GM19452 (cell line): ENCODE measurements around the gene ACY1.
"Not testable (repeated sequence)": the region's sequence is repeated elsewhere in the genome, so short reads cannot be mapped to it uniquely, and the experiment has no call there.

Source experiments
- ATAC-seq: cut with Tn5 transposase; IDR thresholded peaks from one replicate; pipeline ENCODE4 v1.9.1; 2021; ENCODE audit not compliant: unreplicated experiment

ACY1 gene

DNA sequence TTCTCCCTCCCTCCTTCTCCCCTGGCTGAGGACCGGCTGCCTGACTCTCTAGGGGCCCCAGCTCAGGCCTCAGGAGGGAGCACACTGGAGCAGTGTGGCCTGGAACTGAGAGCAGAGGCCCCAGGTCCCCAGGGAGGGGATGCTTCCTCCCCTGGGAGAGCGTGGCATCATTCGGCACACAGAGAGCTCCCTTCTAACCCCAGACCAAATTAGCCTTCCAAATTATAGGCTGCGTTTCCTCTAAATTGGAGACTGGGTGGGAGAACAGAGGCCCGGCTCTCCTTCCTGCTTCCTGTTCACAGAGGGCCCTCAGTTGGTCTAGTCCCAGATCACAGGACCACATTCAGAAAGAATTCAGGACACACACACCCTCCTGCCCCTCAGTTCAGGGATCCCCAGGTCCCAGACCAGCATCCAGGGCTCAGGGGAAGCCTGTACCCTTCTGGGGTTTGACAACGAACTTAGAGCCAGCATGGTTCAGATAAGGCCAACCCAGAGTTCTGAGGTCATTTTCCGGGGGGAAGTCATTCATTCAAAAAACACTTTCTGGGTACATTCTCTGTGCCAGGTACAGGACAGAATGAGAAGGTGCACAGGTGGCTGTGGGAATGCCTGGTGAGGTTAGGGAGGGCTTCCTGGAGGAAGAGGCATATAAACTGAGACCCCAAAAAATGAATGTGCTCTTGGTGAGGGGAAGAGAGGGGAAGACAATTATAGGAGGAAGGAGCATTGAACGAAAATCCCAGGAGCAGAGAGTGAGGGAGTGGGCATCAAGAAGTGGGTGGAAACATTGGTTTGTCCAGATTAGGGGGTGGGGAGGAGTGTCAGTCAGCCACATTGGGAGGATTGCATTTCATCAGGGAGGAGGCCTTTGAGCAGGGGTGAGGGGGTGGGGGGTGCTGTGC is 40.8 kb downstream of the ACY1 start:
- ATAC-seq, result peak; percentile 68

GRCh38 chr3:52024765-52025452 is 41.6 kb downstream of the ACY1 start:
- ATAC-seq, result no peak

GRCh38 chr3:52025453-52025852 is 42.1 kb downstream of the ACY1 start:
- no peak for ATAC-seq

DNA sequence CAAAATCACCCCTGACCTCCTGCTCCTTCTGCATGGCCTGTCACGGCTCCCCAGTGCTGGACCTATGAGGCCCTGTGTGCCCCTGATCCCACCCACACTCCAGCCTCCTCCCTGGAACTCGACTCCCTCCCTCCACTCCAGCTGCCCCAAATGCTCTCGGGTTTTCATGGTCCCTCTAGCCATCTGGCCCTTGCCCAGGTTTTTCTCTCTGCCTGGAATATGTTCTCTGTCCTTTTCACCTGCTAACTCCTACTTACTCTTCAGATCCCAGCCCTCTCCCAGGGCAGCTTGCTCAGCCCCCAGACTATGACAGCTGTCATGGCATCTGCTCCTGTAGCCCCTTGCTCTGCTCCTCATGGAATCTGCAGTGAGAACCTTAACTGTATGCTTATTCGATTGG is 42.7 kb downstream of the ACY1 start:
- no peak for ATAC-seq

GRCh38 chr3:52028572-52028971 is 45.2 kb downstream of the ACY1 start:
- no peak for ATAC-seq

- no peak for ATAC-seq
Measured at GRCh38 chr3:52029053-52029452, 45.7 kb downstream of the ACY1 start.

DNA sequence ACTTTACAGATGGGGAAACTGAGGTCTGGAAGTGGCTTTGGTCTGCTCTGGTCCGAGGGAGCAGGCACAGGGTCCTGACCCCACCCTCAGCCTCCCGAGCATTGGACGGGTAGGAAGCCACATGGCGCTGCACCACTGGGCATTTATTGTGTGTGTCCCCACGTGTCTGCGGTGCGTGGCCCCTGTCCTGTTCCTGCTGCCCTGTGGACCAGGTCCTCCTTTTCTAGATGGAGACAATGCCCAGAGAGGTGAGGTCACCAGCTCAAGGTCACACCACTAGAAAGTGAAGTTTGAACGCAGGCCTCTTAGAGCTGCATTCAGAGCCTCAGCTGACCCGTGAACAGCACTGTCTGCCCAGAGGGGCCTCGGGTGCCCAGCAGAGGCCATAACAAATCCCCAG is 46.2 kb downstream of the ACY1 start:
- no peak for ATAC-seq

DNA sequence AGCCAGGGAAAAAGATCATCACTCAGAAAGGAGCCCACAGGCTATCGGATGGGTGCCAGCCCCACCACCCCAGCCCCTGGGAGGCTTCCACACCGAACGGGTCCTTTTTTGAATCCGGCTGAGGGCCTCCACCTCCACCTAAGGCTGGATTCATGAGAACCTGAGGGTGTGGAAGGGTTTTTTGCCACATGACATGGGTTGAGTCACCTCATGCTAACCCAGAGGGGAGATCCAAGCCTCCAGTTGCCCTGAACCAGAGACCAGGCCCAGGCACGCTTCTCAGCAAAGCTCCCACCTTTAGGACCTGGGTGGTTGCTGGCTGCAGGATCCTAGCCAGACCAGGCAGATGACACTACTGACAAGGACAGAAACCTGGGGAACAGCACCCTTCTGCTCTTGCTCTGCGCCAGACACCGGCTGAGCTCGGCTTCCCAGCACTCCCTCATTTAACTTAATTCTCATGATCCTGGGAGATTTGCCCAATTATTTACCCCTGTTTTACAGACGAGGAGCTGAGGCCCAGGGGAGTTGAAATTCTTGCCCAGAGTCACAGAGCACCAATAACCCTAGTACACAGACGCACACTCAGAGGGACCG is 47.5 kb downstream of the ACY1 start:
- ATAC-seq, result no peak

DNA sequence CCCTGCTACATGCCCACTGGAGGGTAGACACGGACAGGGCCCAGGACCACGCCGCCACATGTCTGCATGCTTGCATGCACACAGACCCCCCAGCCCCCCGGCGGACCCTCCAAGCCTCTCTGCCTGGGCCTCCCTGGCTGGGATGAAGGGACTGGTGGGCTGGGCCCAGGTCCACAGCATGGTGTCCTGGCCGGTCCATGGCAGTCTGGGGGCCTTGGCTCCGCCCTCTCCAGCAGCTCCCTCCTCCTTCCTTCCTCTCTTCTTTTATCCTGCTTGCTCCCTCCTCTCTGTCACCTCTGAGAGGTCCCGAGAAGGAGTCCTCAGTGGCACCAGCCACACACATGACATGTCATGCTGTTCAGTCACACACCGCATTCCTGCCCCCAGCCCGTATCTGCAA is 48.6 kb downstream of the ACY1 start:
- no peak for ATAC-seq

GRCh38 chr3:52032702-52033408 is 49.5 kb downstream of the ACY1 start:
- no peak for ATAC-seq

DNA sequence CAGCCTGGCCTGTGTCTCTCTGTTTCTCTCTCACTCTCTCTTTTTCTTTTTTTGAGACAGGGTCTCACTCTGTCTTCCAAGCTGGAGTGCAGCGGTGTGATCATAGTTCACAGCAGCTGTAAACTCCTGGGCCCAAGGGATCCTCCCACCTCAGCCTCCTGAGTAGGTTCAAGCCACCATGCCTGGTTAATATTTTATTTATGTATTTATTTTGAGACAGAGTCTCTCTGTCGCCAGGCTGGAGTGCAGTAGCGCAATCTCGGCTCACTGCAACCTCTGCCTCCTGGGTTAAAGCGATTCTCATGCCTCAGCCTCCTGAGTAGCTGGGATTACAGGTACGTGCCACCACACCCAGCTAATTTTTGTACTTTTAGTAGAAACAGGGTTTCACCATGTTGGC is 50.4 kb downstream of the ACY1 start:
- not testable (repeated sequence) for ATAC-seq

DNA sequence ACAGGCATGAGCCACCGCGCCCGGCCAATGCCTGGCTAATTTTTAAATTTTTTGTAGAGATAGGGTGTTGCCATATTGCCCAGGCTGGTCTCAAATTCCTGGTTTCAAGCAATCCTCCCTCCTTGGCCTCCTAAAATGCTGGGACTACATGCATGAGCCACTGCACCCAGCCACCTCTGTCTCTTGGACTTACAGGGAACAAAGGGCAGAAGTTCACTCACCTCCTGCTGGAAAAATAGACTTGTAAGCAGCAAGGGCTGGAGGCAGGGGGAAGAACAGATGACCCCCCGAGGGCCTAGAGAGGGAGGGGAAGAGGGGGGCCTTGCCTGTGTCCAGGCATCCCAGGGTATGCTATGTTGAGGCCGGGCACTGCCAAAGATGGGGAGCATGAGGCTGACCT is 50.9 kb downstream of the ACY1 start:
- ATAC-seq, result no peak

GRCh38 chr3:52034651-52035050 is 51.3 kb downstream of the ACY1 start:
- ATAC-seq, result no peak

DNA sequence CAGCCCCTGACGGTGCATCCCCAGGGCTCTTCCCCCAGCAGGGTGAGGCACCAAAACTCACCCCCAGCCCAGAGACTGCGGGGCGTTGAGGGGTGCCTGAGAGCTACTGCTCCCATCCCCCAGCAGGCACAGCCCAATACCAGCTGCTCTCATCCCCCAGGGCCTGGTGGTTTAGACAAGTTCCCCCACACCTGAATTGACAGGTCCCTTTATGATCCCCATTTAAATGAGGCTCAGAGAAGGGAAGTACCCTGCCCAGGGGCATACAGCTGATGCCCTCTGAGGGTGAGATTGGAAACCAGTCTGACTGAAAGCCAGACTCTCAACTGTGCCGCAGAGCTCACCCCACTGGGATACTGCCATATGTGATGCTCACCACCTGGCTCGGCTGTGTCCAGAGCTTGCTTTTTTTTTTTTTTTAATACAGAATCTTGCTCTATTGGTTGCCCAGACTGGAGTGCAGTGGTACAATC is 52.9 kb downstream of the ACY1 start:
- ATAC-seq, result peak; percentile 72

- ATAC-seq, result no peak
Measured at GRCh38 chr3:52036829-52037228, 53.5 kb downstream of the ACY1 start.

- no peak for ATAC-seq
Measured at GRCh38 chr3:52037291-52037690, 54.0 kb downstream of the ACY1 start.

DNA sequence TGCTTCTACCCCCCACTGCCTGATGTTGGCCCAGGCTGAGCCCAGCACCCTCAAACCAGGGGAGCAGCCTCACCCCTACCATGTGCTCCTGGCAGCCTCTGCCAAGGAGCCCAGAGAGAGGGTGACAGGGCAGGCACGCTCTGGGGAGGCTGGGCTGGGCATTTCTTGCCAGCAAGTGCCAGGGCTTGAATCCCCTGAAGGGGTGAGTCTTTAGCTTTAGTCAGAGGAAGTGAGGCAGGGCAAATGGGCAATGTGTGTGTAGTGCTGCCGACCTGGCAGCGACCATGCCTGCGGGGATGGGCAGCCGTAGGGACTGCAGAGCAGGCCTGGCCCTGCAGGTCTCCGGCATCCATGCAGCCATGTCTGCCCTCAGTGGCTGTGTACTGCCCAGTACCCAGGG is 54.9 kb downstream of the ACY1 start:
- ATAC-seq, result no peak
